Parathyroid adenoma (tissue), 2 donors: ENCODE data around the gene CCDC124.

Experiments used
- H2AFZ ChIP-seq: fragments of 300-600 bp; sonication (generic); one replicate; pipeline ENCODE4 v1.7.0; 2017; ENCODE audit warnings: antibody characterized with exemption, mild to moderate bottlenecking
- H3K27ac ChIP-seq: fragments of 300-600 bp; sonication (generic); one replicate; pipeline ENCODE4 v1.7.0; 2017
- H3K27me3 ChIP-seq: fragments of 300-600 bp; sonication (generic); one replicate; pipeline ENCODE4 v1.7.0; 2017; ENCODE audit warnings: low read length; ENCODE audit not compliant: control insufficient read depth, insufficient read depth
- H3K36me3 ChIP-seq: fragments of 300-600 bp; sonication (generic); one replicate; pipeline ENCODE4 v1.7.0; 2017; ENCODE audit warnings: low read length; ENCODE audit not compliant: control insufficient read depth, insufficient read depth
- H3K4me1 ChIP-seq: fragments of 300-600 bp; sonication (generic); one replicate; pipeline ENCODE4 v1.7.0; 2017; ENCODE audit warnings: control low read depth
- H3K4me2 ChIP-seq: fragments of 300-600 bp; sonication (generic); one replicate; pipeline ENCODE4 v1.7.0; 2017; ENCODE audit warnings: low read length
- H3K4me3 ChIP-seq: fragments of 300-600 bp; sonication (generic); one replicate; pipeline ENCODE4 v1.7.0; 2017; ENCODE audit warnings: low read depth, low read length
- H3K79me2 ChIP-seq: fragments of 300-600 bp; sonication (generic); one replicate; pipeline ENCODE4 v1.7.0; 2017; ENCODE audit warnings: control low read depth
- H3K9ac ChIP-seq: fragments of 300-600 bp; sonication (generic); one replicate; pipeline ENCODE4 v1.7.0; 2017; ENCODE audit warnings: mild to moderate bottlenecking
- H3K9me3 ChIP-seq: fragments of 300-600 bp; sonication (generic); one replicate; pipeline ENCODE4 v1.7.0; 2017; ENCODE audit warnings: low read length; ENCODE audit not compliant: control insufficient read depth
- CTCF ChIP-seq: fragments of 300-600 bp; sonication (generic); IDR thresholded peaks from one replicate; pipeline ENCODE4 v1.7.0; 2017; ENCODE audit warnings: antibody characterized with exemption, mild to moderate bottlenecking
- donor health status: primary hyperparathyroidism.

Gene CCDC124

GRCh38 chr19:17989425-17990094, 56.7 kb downstream of the CCDC124 start:
- H3K27me3 ChIP-seq = no peaks in the 10 kb centered on the region
- H3K4me2 ChIP-seq = no peak overlapping the region
- H3K9ac ChIP-seq = no peak overlapping the region
- no peak overlapping the region for H2AFZ ChIP-seq
- H3K4me1 ChIP-seq = no peaks in the 10 kb centered on the region
- H3K79me2 ChIP-seq = no peaks in the 10 kb centered on the region
- no peaks in the 10 kb centered on the region for H3K9me3 ChIP-seq
- no peak overlapping the region for H3K27ac ChIP-seq
- no peak for TF ChIP-seq CTCF
- H3K36me3 ChIP-seq = no peaks in the 10 kb centered on the region
- H3K4me3 ChIP-seq = no peak overlapping the region

DNA sequence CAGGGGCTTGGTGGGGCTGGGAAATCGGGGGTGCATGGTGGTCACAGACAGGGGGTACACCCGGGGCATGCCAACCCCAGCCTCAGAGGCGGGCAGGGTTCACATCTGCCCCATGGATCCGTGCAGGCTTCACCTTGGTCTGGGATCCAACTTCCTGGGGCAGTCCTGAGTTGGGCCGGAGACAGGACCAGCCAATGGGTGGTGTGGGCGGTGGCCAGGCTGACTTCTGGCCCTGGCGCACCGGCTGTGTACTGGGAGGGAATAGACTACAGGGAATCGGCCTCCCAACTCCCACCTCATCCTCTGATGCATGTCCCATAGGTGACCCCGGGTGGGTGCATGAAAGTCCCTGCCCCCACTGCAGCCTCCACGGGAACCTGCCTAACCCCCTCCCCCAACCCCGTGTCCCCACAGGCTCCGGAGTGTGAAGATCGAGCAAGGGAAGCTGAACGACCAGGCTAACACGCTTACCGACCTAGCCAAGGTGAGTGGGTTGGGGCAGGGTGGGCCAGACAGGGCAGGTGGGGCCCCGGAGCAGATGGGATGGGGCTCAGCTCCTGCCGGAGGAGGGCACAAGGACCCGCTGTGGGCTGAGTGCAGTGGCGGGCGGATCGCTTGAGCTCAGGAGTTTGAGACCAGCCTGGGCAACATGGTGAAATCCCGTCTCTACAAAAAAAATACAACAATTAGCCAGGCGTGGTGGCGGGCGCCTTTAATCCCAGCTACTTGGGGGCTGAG, 60.4 kb downstream of the CCDC124 start:
- H3K4me1 ChIP-seq = no peaks in the 10 kb centered on the region
- H3K79me2 ChIP-seq = no peaks in the 10 kb centered on the region
- H3K27me3 ChIP-seq = no peaks in the 10 kb centered on the region
- no peak overlapping the region for H3K27ac ChIP-seq
- no peak for TF ChIP-seq CTCF
- H3K9ac ChIP-seq = no peak overlapping the region
- H2AFZ ChIP-seq = no peak overlapping the region
- H3K4me3 ChIP-seq = no peak overlapping the region
- no peak overlapping the region for H3K4me2 ChIP-seq
- no peaks in the 10 kb centered on the region for H3K36me3 ChIP-seq
- H3K9me3 ChIP-seq = no peaks in the 10 kb centered on the region
